ENCODE data around the gene PIH1D1. TPM values are rescaled to one million over a fixed set of nuclear protein-coding genes. Genes with fewer than 3 reads are reported as not detected.

Gene PIH1D1
- 100 to 1,000 TPM; 124 to 126 TPM for total RNA-seq

DNA sequence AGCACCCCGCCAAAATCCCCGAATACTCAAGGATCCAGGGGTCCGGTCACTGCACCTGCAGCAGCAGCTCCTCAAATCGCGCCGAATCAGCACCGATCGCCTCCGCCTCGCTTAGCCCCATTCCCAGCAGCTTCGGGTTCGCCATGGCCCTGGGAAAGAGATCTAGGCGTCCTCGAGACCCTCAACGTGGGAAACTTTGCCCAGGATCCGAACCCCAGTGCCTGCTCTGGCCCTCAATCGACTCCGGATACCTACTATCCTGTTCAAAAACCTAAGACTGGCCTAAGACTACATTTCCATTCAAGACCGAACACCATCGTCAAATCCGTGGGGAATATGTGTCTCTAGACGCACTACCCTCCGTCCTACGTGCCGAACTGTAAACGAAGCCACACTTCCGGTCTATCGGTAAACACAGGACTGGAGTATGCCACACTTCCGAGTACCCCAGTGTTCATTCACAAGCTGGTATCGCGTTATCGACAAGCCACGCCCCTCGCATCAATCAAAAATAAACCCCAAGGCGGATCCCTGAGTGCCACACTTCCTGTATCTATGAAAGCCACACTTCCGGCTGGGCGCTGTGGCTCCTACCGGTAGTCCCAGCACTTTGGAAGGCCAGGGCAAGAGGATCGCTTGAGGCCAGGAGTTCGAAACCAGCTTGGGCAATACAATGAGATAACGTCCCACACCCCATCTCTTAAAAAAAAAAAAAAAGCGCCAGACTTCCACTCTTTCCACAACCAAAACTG is at the start of gene PIH1D1:
PIH1D1 (minus strand) TSS at position 385 of the 752 bp plus-strand sequence; CDS start at position 145, 240 bp downstream.
- POLR2A ChIA-PET: interaction anchor here (0.7 to 2.6 kb wide), 15 partner anchors 9 to 129 kb away, joined by 3 to 11 read pairs (median 4); partner anchors contain the start of genes CD37, FLT3LG, NOSIP and RPL13A
- Mint-ChIP-seq H3K4me1 (ENCODE audit: low read depth) (peaks cover 53% of the 10 kb centered on the region), H3K36me3 (ENCODE audit: low read depth) (peaks cover 40% of the 10 kb centered on the region), H3K9me3 (no peaks in the 10 kb centered on the region), H3K4me3 (peak within 1 kb of the TSS; percentile 93), H3K27ac (peak within 1 kb of the TSS; percentile 100), H3K27me3 (no peaks in the 10 kb centered on the region)
- TF ChIP-seq, protein P1, sequence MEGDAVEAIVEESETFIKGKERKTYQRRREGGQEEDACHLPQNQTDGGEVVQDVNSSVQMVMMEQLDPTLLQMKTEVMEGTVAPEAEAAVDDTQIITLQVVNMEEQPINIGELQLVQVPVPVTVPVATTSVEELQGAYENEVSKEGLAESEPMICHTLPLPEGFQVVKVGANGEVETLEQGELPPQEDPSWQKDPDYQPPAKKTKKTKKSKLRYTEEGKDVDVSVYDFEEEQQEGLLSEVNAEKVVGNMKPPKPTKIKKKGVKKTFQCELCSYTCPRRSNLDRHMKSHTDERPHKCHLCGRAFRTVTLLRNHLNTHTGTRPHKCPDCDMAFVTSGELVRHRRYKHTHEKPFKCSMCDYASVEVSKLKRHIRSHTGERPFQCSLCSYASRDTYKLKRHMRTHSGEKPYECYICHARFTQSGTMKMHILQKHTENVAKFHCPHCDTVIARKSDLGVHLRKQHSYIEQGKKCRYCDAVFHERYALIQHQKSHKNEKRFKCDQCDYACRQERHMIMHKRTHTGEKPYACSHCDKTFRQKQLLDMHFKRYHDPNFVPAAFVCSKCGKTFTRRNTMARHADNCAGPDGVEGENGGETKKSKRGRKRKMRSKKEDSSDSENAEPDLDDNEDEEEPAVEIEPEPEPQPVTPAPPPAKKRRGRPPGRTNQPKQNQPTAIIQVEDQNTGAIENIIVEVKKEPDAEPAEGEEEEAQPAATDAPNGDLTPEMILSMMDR (IDR thresholded peaks at IDR 0.05): no peak
- DNase-seq (peak; percentile 99), ATAC-seq (peak; percentile 70)
- CTCF ChIA-PET: interaction anchor here (0.9 to 5.0 kb wide), 6 partner anchors 9 to 60 kb away, joined by 3 to 33 read pairs (median 10); partner anchors contain the start of gene FLT3LG
- intact Hi-C loops (cut with micrococcal nuclease): no loop called here

DNA sequence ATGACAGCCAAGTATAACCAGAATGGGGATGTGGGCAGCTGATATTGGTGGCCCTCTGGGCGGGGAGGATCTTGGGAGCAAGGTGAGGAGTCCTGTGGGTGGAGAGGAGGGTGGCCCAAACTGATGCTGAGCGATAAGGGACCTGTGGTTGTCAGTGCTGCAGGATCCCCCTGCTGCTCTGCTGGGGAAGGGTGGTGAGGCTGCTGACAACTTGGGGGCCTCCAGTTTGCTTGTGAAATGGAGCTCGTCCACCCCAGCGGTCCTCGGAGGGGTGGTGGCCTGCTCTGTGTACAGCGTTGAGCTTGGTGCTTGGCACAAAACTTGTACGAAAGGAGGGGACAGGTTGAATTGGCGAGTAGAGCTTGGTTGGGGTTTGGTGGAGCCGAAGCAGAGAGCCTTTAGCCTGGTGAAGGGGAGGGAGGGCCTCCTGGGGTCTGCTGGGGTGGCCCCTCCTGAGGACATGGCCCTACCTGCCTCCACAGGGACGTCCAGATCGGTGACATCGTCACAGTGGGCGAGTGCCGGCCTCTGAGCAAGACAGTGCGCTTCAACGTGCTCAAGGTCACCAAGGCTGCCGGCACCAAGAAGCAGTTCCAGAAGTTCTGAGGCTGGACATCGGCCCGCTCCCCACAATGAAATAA is 47.5 kb upstream of the PIH1D1 start:
- ATAC-seq (no peak), DNase-seq (peak; percentile 49)
- H3K4me3 Mint-ChIP-seq: peak overlapping the region; percentile 94
- ChIA-PET POLR2A (interaction anchor here (0.6 to 1.6 kb wide), 10 partner anchors 14 to 189 kb away, joined by 3 to 6 read pairs (median 4); no protein-coding TSS in a partner anchor), CTCF (interaction anchor here (0.9 to 1.4 kb wide), 6 partner anchors 11 to 182 kb away, joined by 3 to 7 read pairs (median 3); partner anchors contain the start of genes IRF3 and NOSIP)
- no peaks in the 10 kb centered on the region for H3K9me3 Mint-ChIP-seq
- peak overlapping the region; percentile 97 for H3K27ac Mint-ChIP-seq
- H3K4me1 Mint-ChIP-seq (ENCODE audit: low read depth): peaks cover 43% of the 10 kb centered on the region
- intact Hi-C loops (cut with micrococcal nuclease): no loop called here
- peaks cover 44% of the 10 kb centered on the region for H3K36me3 Mint-ChIP-seq (ENCODE audit: low read depth)
- TF ChIP-seq, protein P1 (IDR thresholded peaks at IDR 0.05): no peak
- no peaks in the 10 kb centered on the region for H3K27me3 Mint-ChIP-seq

DNA sequence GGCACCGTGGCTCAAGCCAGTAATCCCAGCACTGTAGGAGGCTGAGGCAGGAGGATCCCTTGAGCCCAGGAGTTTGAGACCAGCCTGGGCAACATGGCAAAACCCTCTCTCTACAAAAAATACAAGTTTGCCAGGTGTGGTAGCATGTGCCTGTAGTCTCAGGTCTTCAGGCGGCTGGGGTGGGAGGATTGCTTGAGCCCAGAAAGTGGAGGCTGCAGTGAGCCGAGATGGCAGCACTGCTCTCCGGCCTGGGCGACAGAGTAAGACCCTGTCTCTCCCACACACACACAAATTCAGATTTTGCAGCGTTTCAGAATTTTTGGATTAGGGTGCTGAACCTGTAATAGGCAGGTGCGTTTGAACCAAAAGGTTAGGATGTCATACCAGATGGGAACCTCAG is 46.9 kb upstream of the PIH1D1 start:
- TF ChIP-seq, protein P1 (IDR thresholded peaks at IDR 0.05): no peak
- no peaks in the 10 kb centered on the region for H3K27me3 Mint-ChIP-seq
- ATAC-seq (no peak), DNase-seq (no peak)
- peaks cover 44% of the 10 kb centered on the region for H3K4me1 Mint-ChIP-seq (ENCODE audit: low read depth)
- peak overlapping the region; percentile 97 for H3K27ac Mint-ChIP-seq
- peaks cover 45% of the 10 kb centered on the region for H3K36me3 Mint-ChIP-seq (ENCODE audit: low read depth)
- ChIA-PET POLR2A (interaction anchor here (0.9 to 2.2 kb wide), 8 partner anchors 14 to 190 kb away, joined by 3 to 10 read pairs (median 4); partner anchors contain the start of gene PRR12), CTCF (interaction anchor here (1.0 to 1.4 kb wide), 3 partner anchors 12 to 82 kb away, joined by 3 to 7 read pairs (median 4); partner anchors contain the start of gene NOSIP)
- H3K9me3 Mint-ChIP-seq: no peaks in the 10 kb centered on the region
- peak overlapping the region; percentile 94 for H3K4me3 Mint-ChIP-seq
- intact Hi-C loops (cut with micrococcal nuclease): no loop called here

DNA sequence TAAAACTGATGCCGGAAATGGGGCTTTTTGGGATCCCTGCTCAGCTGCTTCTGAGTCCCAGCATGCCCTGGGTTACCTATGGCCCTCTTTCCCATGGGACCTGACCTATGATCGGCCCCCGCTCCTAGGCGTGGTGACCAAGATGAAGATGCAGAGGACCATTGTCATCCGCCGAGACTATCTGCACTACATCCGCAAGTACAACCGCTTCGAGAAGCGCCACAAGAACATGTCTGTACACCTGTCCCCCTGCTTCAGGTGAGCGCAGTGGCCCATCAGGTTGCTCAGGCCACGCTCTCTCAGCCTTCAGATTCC is 46.1 kb upstream of the PIH1D1 start:
- ATAC-seq: no peak
- TF ChIP-seq, protein P1 (IDR thresholded peaks at IDR 0.05): no peak
- no peaks in the 10 kb centered on the region for H3K27me3 Mint-ChIP-seq
- no peak for DNase-seq
- peaks cover 51% of the 10 kb centered on the region for H3K36me3 Mint-ChIP-seq (ENCODE audit: low read depth)
- H3K27ac Mint-ChIP-seq: peak overlapping the region; percentile 97
- no peaks in the 10 kb centered on the region for H3K9me3 Mint-ChIP-seq
- intact Hi-C loops (cut with micrococcal nuclease): no loop called here
- peaks cover 43% of the 10 kb centered on the region for H3K4me1 Mint-ChIP-seq (ENCODE audit: low read depth)
- peak overlapping the region; percentile 94 for H3K4me3 Mint-ChIP-seq
- POLR2A ChIA-PET: interaction anchor here (0.7 to 2.2 kb wide), 3 partner anchors 48 to 93 kb away, joined by 3 to 10 read pairs (median 4); partner anchors contain the start of gene PRR12
- CTCF ChIA-PET: interaction anchor here (0.8 kb wide), 1 partner anchor 9 kb away, joined by 4 read pairs; no protein-coding TSS in a partner anchor

Measured in activated CD8-positive, alpha-beta T cell treated with anti-CD3 and anti-CD28 coated beads for 36 hours (primary cell).